Activated CD4-positive, alpha-beta T cell treated with anti-CD3 and anti-CD28 coated beads, Interleukin-2, amount 50 U/mL, for 1 hour (primary cell): Measurements from ENCODE around the gene B3GAT2.
A peak's percentile ranks its signal among the peaks of the same experiment; 100 is the strongest.
"Not testable (repeated sequence)": the region's sequence is repeated elsewhere in the genome, so short reads cannot be mapped to it uniquely, and the experiment has no call there.

Experiments used
- DNase-seq: peaks from one replicate; pipeline ENCODE4 v3.0.0-alpha.2; 2020

B3GAT2 gene

GRCh38 chr6:70956451-70957283 lies at the start of gene B3GAT2:
Gene B3GAT2, minus strand, starts transcription at chr6:70957060. Its CDS starts 631 bp downstream, at chr6:70956429.
- DNase-seq, result no peak

GRCh38 chr6:70998148-70998547 lies 41.3 kb upstream of the B3GAT2 start:
- no peak for DNase-seq

GRCh38 chr6:70997379-70997778 lies 40.5 kb upstream of the B3GAT2 start:
- no peak for DNase-seq

GRCh38 chr6:70996106-70996505 lies 39.2 kb upstream of the B3GAT2 start:
- no peak for DNase-seq

- DNase-seq, result no peak
These were observed 38.6 kb upstream of the B3GAT2 start for GRCh38 chr6:70995411-70995810.

- no peak for DNase-seq
These were observed 34.4 kb upstream of the B3GAT2 start for GRCh38 chr6:70991253-70991652.

- DNase-seq, result no peak
These were observed 28.3 kb upstream of the B3GAT2 start for GRCh38 chr6:70985156-70985555.

- DNase-seq, result no peak
These were observed 25.9 kb upstream of the B3GAT2 start for GRCh38 chr6:70982747-70983146.

- no peak for DNase-seq
These were observed 23.9 kb upstream of the B3GAT2 start for GRCh38 chr6:70980727-70981126.

- DNase-seq, result no peak
These were observed 16.7 kb upstream of the B3GAT2 start for GRCh38 chr6:70973604-70974003.

- DNase-seq, result no peak
These were observed 10.2 kb upstream of the B3GAT2 start for GRCh38 chr6:70967049-70967448.

- DNase-seq, result no peak
These were observed 391 bp upstream of the B3GAT2 start for GRCh38 chr6:70957284-70957617.

- DNase-seq, result no peak
These were observed 739 bp downstream of the B3GAT2 start for GRCh38 chr6:70956191-70956450.

GRCh38 chr6:70955441-70956190 lies 1.2 kb downstream of the B3GAT2 start:
- peak; percentile 84 for DNase-seq

- DNase-seq, result no peak
These were observed 2.1 kb downstream of the B3GAT2 start for GRCh38 chr6:70954750-70955149.

- no peak for DNase-seq
These were observed 2.7 kb downstream of the B3GAT2 start for GRCh38 chr6:70954176-70954575.

GRCh38 chr6:70952608-70953165 lies 4.2 kb downstream of the B3GAT2 start:
- DNase-seq, result no peak

GRCh38 chr6:70944321-70944720 lies 12.5 kb downstream of the B3GAT2 start:
- not testable (repeated sequence) for DNase-seq

- no peak for DNase-seq
These were observed 23.0 kb downstream of the B3GAT2 start for GRCh38 chr6:70933853-70934252.

GRCh38 chr6:70905742-70906141 lies 51.1 kb downstream of the B3GAT2 start:
- DNase-seq, result no peak

GRCh38 chr6:70903665-70904452 lies 53.0 kb downstream of the B3GAT2 start:
- DNase-seq, result no peak

GRCh38 chr6:70901324-70901723 lies 55.5 kb downstream of the B3GAT2 start:
- no peak for DNase-seq

- DNase-seq, result no peak
These were observed 56.8 kb downstream of the B3GAT2 start for GRCh38 chr6:70900047-70900446.
